Liver (tissue), 9 donors: Measurements from ENCODE around the gene PYHIN1. TPM values are rescaled to one million over a fixed set of nuclear protein-coding genes. Genes with fewer than 3 reads are reported as not detected.

Experiments
- DNase-seq: peaks from one replicate; pipeline ENCODE4 v3.0.0-alpha.2; 2017; ENCODE audit warnings: low spot score
- H3K27ac ChIP-seq, 2 donors: one replicate each; pipeline ENCODE4 v1.7.0; 2013; ENCODE audit warnings: inconsistent platforms in 2 of 2, low read length in 2 of 2, control low read depth in 1 of 2, low read depth in 1 of 2, mild to moderate bottlenecking in 1 of 2
- H3K27me3 ChIP-seq, 4 donors: one replicate each; pipeline versions ENCODE4 v1.6.1 to v1.7.0; 2013; ENCODE audit warnings: low read length in 3 of 4, inconsistent platforms in 1 of 4, mild to moderate bottlenecking in 1 of 4, moderate library complexity in 1 of 4; ENCODE audit not compliant: control insufficient read depth in 4 of 4, insufficient read depth in 4 of 4
- H3K36me3 ChIP-seq, 4 donors: one replicate each; pipeline versions ENCODE4 v1.6.1 to v1.7.0; 2013; ENCODE audit warnings: low read length in 3 of 4, mild to moderate bottlenecking in 3 of 4, low read depth in 1 of 4, moderate library complexity in 1 of 4; ENCODE audit not compliant: control insufficient read depth in 4 of 4, insufficient read depth in 3 of 4
- H3K4me1 ChIP-seq, 4 donors: one replicate each; pipeline versions ENCODE4 v1.6.1 to v1.7.0; 2013; ENCODE audit warnings: low read length in 3 of 4, mild to moderate bottlenecking in 3 of 4, moderate library complexity in 1 of 4; ENCODE audit not compliant: control insufficient read depth in 4 of 4, insufficient read depth in 4 of 4
- H3K4me3 ChIP-seq, 3 donors: one replicate each; pipeline versions ENCODE4 v1.6.1 to v1.7.0; 2013; ENCODE audit warnings: low read length in 3 of 3, control low read depth in 1 of 3, low read depth in 1 of 3, mild to moderate bottlenecking in 1 of 3
- H3K9ac ChIP-seq, 2 donors: one replicate each; pipeline ENCODE4 v1.7.0; 2013; ENCODE audit warnings: low read length in 2 of 2, mild to moderate bottlenecking in 2 of 2, moderate library complexity in 2 of 2, control low read depth in 1 of 2, low read depth in 1 of 2
- H3K9me3 ChIP-seq, 4 donors: one replicate each; pipeline versions ENCODE4 v1.6.1 to v1.7.0; 2013; ENCODE audit warnings: low read length in 3 of 4; ENCODE audit not compliant: control insufficient read depth in 4 of 4
- ATF3 ChIP-seq: IDR thresholded peaks from 2 replicates; pipeline ENCODE4 v1.6.1; 2016; ENCODE audit warnings: antibody characterized with exemption
- CTCF ChIP-seq: fragments of 150-350 bp; IDR thresholded peaks from 2 replicates; pipeline ENCODE4 v1.5.1; 2017; ENCODE audit warnings: improper control_type of control experiment, low read depth, low read length; ENCODE audit not compliant: missing input control
- FOXA1 ChIP-seq: IDR thresholded peaks from 2 replicates; pipeline ENCODE4 v1.6.1; 2016; ENCODE audit warnings: antibody characterized with exemption
- FOXA2 ChIP-seq: IDR thresholded peaks from 2 replicates; pipeline ENCODE4 v1.6.1; 2016; ENCODE audit warnings: antibody characterized with exemption
- GABPA ChIP-seq, 2 donors: IDR thresholded peaks in 1 of 2; conservative IDR thresholded peaks in 1 of 2; 2 replicates each; pipeline ENCODE4 v1.6.1; 2016; ENCODE audit warnings: antibody characterized with exemption in 2 of 2, mild to moderate bottlenecking in 1 of 2, moderate library complexity in 1 of 2
- HNF4A ChIP-seq, 2 donors: conservative IDR thresholded peaks; 2 replicates each; pipeline ENCODE4 v1.6.1; 2016; ENCODE audit warnings: antibody characterized with exemption in 2 of 2, mild to moderate bottlenecking in 2 of 2
- HNF4G ChIP-seq: IDR thresholded peaks from 2 replicates; pipeline ENCODE4 v1.6.1; 2016; ENCODE audit warnings: antibody characterized with exemption
- JUND ChIP-seq, 2 donors: IDR thresholded peaks; 2 replicates each; pipeline ENCODE4 v1.6.1; 2016; ENCODE audit warnings: antibody characterized with exemption in 2 of 2
- MAX ChIP-seq: IDR thresholded peaks from 2 replicates; pipeline ENCODE4 v1.6.1; 2016; ENCODE audit warnings: antibody characterized with exemption
- RAD21 ChIP-seq, 2 donors: IDR thresholded peaks; 2 replicates each; pipeline ENCODE4 v1.6.1; 2016; ENCODE audit warnings: antibody characterized with exemption in 2 of 2, mild to moderate bottlenecking in 2 of 2
- REST ChIP-seq: IDR thresholded peaks from 2 replicates; pipeline ENCODE4 v1.6.1; 2016; ENCODE audit warnings: antibody characterized with exemption, mild to moderate bottlenecking
- RXRA ChIP-seq, 2 donors: IDR thresholded peaks; 2 replicates each; pipeline ENCODE4 v1.6.1; 2017 to 2018; ENCODE audit warnings: antibody characterized with exemption in 2 of 2, mild to moderate bottlenecking in 1 of 2
- SP1 ChIP-seq: IDR thresholded peaks from 2 replicates; pipeline ENCODE4 v1.6.1; 2018; ENCODE audit warnings: antibody characterized with exemption, mild to moderate bottlenecking
- TAF1 ChIP-seq: conservative IDR thresholded peaks from 2 replicates; pipeline ENCODE4 v1.6.1; 2016; ENCODE audit warnings: antibody characterized with exemption, mild to moderate bottlenecking
- YY1 ChIP-seq: IDR thresholded peaks from 2 replicates; pipeline ENCODE4 v1.6.1; 2016; ENCODE audit warnings: antibody characterized with exemption, mild to moderate bottlenecking
- ZBTB33 ChIP-seq: IDR thresholded peaks from 2 replicates; pipeline ENCODE4 v1.6.1; 2016; ENCODE audit warnings: antibody characterized with exemption
- WGBS: extraction: QIAGEN DNeasy Blood & Tissue Kit; methylation state at CpG from one replicate; pipeline ENCODE4 v1.1.7; 2013; 5-methylcytosine and 5-hydroxymethylcytosine counted together
- polyA plus RNA-seq, 2 donors: library from polyadenylated mRNA; stranded (reverse) in 1 of 2; unstranded in 1 of 2; fragments of 200-250 nt in 1 of 2; fragments of >200 nt in 1 of 2; fragmentation: Nextera tagmentation in 1 of 2; extraction: Ambion mirVana in 1 of 2; gene quantifications; one replicate each; pipeline versions ENCODE4 v1.2.1 to v1.2.3, GENCODE V29; 2013 to 2015
- total RNA-seq, 2 donors: library from RNA; depleted of rRNA; stranded (reverse); fragments of >200 nt; gene quantifications; one replicate each; pipeline ENCODE4 v1.2.3, GENCODE V29; 2014
- donor health status: healthy.
- donor health status: healthy.
- donor health status: healthy.
- donor health status: healthy.
- donor health status: healthy.

The PYHIN1 gene
- total and polyA plus RNA-seq, 4 donors, result 0.32 to 1.3 (median 0.74) TPM

- no peak for TF ChIP-seq CTCF
- no peak for TF ChIP-seq MAX
Measured at GRCh38 chr1:159007726-159008125, 76.4 kb downstream of the PYHIN1 start (continued).

- H3K27me3 ChIP-seq, result peaks cover 0 to 3% (median 0%) of the 10 kb centered on the region in 4 donors
- H3K9ac ChIP-seq, result peak overlapping the region in 1 of 2 donors; percentile 91
- H3K4me1 ChIP-seq, result peaks cover 0 to 3% (median 0%) of the 10 kb centered on the region in 4 donors
- no peaks in the 10 kb centered on the region for H3K36me3 ChIP-seq
- H3K4me3 ChIP-seq, result no peak overlapping the region
- WGBS, result 48% methylated on average over 4 of the region's 4 CpGs
- no peak for DNase-seq
- no peaks in the 10 kb centered on the region for H3K9me3 ChIP-seq
- TF ChIP-seq MAX (no peak), FOXA1 (no peak), RAD21 (IDR thresholded peaks at IDR 0.05) (no peak), ATF3 (no peak), SP1 (no peak), CTCF (no peak), RXRA (IDR thresholded peaks at IDR 0.05) (no peak), TAF1 (no peak), FOXA2 (no peak), ZBTB33 (no peak), HNF4A (conservative IDR thresholded peaks at IDR 0.05) (no peak), JUND (IDR thresholded peaks at IDR 0.05) (no peak), HNF4G (no peak), YY1 (no peak), REST (no peak), GABPA (IDR thresholded peaks at IDR 0.05 in 1 of 2, conservative IDR thresholded peaks at IDR 0.05 in 1 of 2) (no peak)
- H3K27ac ChIP-seq, result peak overlapping the region; percentile 64 to 89
Measured at GRCh38 chr1:159008744-159009188, 77.4 kb downstream of the PYHIN1 start.
